GM12878 (cell line): ENCODE results near the gene TPI1. TPM values are rescaled to one million over a fixed set of nuclear protein-coding genes. Genes with fewer than 3 reads are reported as not detected.

Experiments
- ATAC-seq: fragments of 200-7000 bp; cut with Tn5 transposase; 3 replicates; pipeline ENCODE4 v1.9.1; 2020; ENCODE audit warnings: mild to moderate bottlenecking, moderate library complexity
- BruUV-seq: library from RNA; stranded (reverse); fragments of 400-500 nt; replicated peaks from 2 replicates; lab custom pipeline; 2021; lab: Mats Ljungman, UMichigan
- CTCF ChIA-PET: fragments of 300-600 bp; sonication (Branson Sonifier 250); formaldehyde crosslinking; extraction: SDS; loops from one replicate; lab custom pipeline; 2021; ENCODE audit warnings: inconsistent platforms; lab: Yijun Ruan, JAX
- POLR2A ChIA-PET: fragments of 350-600 bp; formaldehyde crosslinking; extraction: SDS; loops from one replicate; lab custom pipeline; 2021; ENCODE audit warnings: inconsistent platforms; lab: Charles Lee
- RAD21 ChIA-PET: fragments of 300-600 bp; sonication (Branson Sonifier 250); formaldehyde crosslinking; loops from one replicate; lab custom pipeline; 2023; ENCODE audit warnings: antibody characterized with exemption; ENCODE audit not compliant: unreplicated experiment; lab: Charles Lee
- SMC1A ChIA-PET: fragments of 300-600 bp; sonication (Branson Sonifier 250); formaldehyde crosslinking; loops from one replicate; lab custom pipeline; 2023; ENCODE audit not compliant: unreplicated experiment, uncharacterized antibody; lab: Charles Lee
- DNase-seq: peaks from one replicate; pipeline ENCODE4 v3.0.0-alpha.2; 2011; ENCODE audit warnings: low read depth, low spot score
- FAIRE-seq: peaks from 3 replicates; lab custom pipeline; 2011; peaks lifted over from hg19 to GRCh38; lab: Jason Lieb, UNC
- H2AFZ ChIP-seq: 2 replicates; pipeline ENCODE4 v1.6.0; 2011; ENCODE audit warnings: low read depth, low read length, control low read depth; ENCODE audit not compliant: control insufficient read depth
- H3K27ac ChIP-seq: 2 replicates; pipeline ENCODE4 v1.5.1; 2011; ENCODE audit warnings: control low read depth; ENCODE audit not compliant: control insufficient read depth, insufficient read depth
- H3K27me3 ChIP-seq, 2 experiments: replicated peaks in 1 of 2; 2 replicates each; pipeline versions ENCODE4 v1.6.0 to v1.6.1; 2011; ENCODE audit warnings: low read length in 1 of 2; ENCODE audit not compliant: control insufficient read depth in 2 of 2, insufficient read depth in 2 of 2
- H3K36me3 ChIP-seq, 2 experiments: 2 replicates each; pipeline ENCODE4 v1.5.1; 2011; ENCODE audit warnings: low read length in 1 of 2; ENCODE audit not compliant: control insufficient read depth in 2 of 2, insufficient read depth in 2 of 2
- H3K4me1 ChIP-seq: 2 replicates; pipeline ENCODE4 v1.6.1; 2011; ENCODE audit warnings: mild to moderate bottlenecking, low read length, moderate library complexity, mixed read lengths; ENCODE audit not compliant: control insufficient read depth, insufficient read depth
- H3K4me2 ChIP-seq: 2 replicates; pipeline ENCODE4 v1.6.0; 2011; ENCODE audit warnings: control low read depth; ENCODE audit not compliant: control insufficient read depth, insufficient read depth
- H3K4me3 ChIP-seq: fragments of 200-600 bp; sonication (generic); 2 replicates; pipeline ENCODE4 v1.5.1; 2016
- H3K79me2 ChIP-seq: 2 replicates; pipeline ENCODE4 v1.6.0; 2011; ENCODE audit warnings: low read length; ENCODE audit not compliant: control insufficient read depth, insufficient read depth
- H3K9ac ChIP-seq: 2 replicates; pipeline ENCODE4 v1.8.0; 2011; ENCODE audit warnings: low read length, control low read depth, mixed read lengths; ENCODE audit not compliant: control insufficient read depth, insufficient read depth
- H3K9me3 ChIP-seq: replicated peaks from 3 replicates; pipeline ENCODE4 v1.5.1; 2011; ENCODE audit warnings: mild to moderate bottlenecking, low read length; ENCODE audit not compliant: control insufficient read depth, insufficient read depth
- H4K20me1 ChIP-seq: 2 replicates; pipeline ENCODE4 v1.6.0; 2011; ENCODE audit not compliant: control insufficient read depth, insufficient read depth
- BRCA1 ChIP-seq: IDR thresholded peaks from 2 replicates; pipeline ENCODE4 v1.6.1; 2011; ENCODE audit warnings: low read depth, low read length, improper control_type of control experiment
- CBFB ChIP-seq: IDR thresholded peaks from 2 replicates; pipeline ENCODE4 v1.6.1; 2016; ENCODE audit warnings: antibody characterized with exemption, low read depth
- FOS ChIP-seq: IDR thresholded peaks from 3 replicates; pipeline ENCODE4 v1.6.1; 2011; ENCODE audit warnings: borderline replicate concordance; ENCODE audit not compliant: insufficient read length; ENCODE audit errors: extremely low read depth
- HDAC6 ChIP-seq: fragments of 200-600 bp; sonication (generic); IDR thresholded peaks from one replicate; pipeline ENCODE4 v1.8.0; 2017; ENCODE audit warnings: antibody characterized with exemption; ENCODE audit not compliant: unreplicated experiment
- NFYB ChIP-seq: IDR thresholded peaks from 2 replicates; pipeline ENCODE4 v1.6.1; 2011; ENCODE audit warnings: low read depth, mild to moderate bottlenecking, low read length, improper control_type of control experiment, moderate library complexity; ENCODE audit not compliant: insufficient read depth
- RB1 ChIP-seq: fragments of 450-650 bp; formaldehyde crosslinking; IDR thresholded peaks from 2 replicates; pipeline ENCODE4 v1.6.1; 2017; ENCODE audit warnings: mild to moderate bottlenecking, borderline replicate concordance
- ZBED1 ChIP-seq: IDR thresholded peaks from 2 replicates; pipeline ENCODE4 v1.6.1; 2016; ENCODE audit warnings: borderline replicate concordance
- ZNF384 ChIP-seq: IDR thresholded peaks from 2 replicates; pipeline ENCODE4 v1.6.1; 2012; ENCODE audit warnings: low read depth, mild to moderate bottlenecking, low read length, improper control_type of control experiment, borderline replicate concordance
- ZNF687 ChIP-seq: fragments of 450-650 bp; IDR thresholded peaks from 2 replicates; pipeline ENCODE4 v1.6.1; 2017; ENCODE audit warnings: mild to moderate bottlenecking, moderate library complexity
- WGBS: methylation state at CpG from one replicate; pipeline ENCODE4 v1.1.6; 2016; ENCODE audit warnings: low lambda C conversion rate; ENCODE audit not compliant: insufficient replicate concordance, insufficient coverage; ENCODE audit errors: missing lambda C conversion rate; 5-methylcytosine and 5-hydroxymethylcytosine counted together
- in situ Hi-C: fragments of 300-500 bp; cut with MboI; formaldehyde crosslinking; loops from 9 replicates; pipeline ENCODE4 v1.14.3; 2018; ENCODE audit warnings: mixed read lengths
- intact Hi-C: fragments of 100-400 bp; cut with micrococcal nuclease; formaldehyde crosslinking; loops from one replicate; pipeline ENCODE4 v1.14.2; 2022; ENCODE audit not compliant: unreplicated experiment
- polyA plus RNA-seq, 11 experiments: library from polyadenylated mRNA; depleted of rRNA in 4 of 11; unstranded in 6 of 11; stranded (reverse) in 5 of 11; fragments of >200 nt; fragmentation: Nextera tagmentation in 4 of 11; fragmentation: Illumina TruSeq in 1 of 11; extraction: Ambion mirVana in 4 of 11; extraction: Trizol in 1 of 11; gene quantifications; 1 replicate in 1 of 11; 2 replicates in 10 of 11; pipeline versions ENCODE4 v1.2.1 to v1.2.3, GENCODE V29; 2011 to 2016; ENCODE audit warnings: inconsistent platforms in 2 of 11, missing spikeins in 2 of 11, low read depth in 1 of 11
- total RNA-seq, 4 experiments: library from RNA; depleted of rRNA in 3 of 4; stranded (reverse); fragments of >200 nt in 3 of 4; fragmentation: Illumina TruSeq in 1 of 4; extraction: Trizol in 1 of 4; gene quantifications; 2 replicates each; pipeline versions ENCODE4 v1.2.1 to v1.2.3, GENCODE V29; 2013 to 2021

Gene TPI1
- total and polyA plus RNA-seq, 10 of the 15 experiments (the other 5 are each of a cell fraction or from before 2014, with no cell fraction given) = 916 to 7,349 (median 1,677) TPM

- TF ChIP-seq ZNF687 = no peak
- TF ChIP-seq CBFB = no peak
- no peak for TF ChIP-seq ZBED1
- TF ChIP-seq, all 136 proteins: peak for 28
Observed at GRCh38 chr12:6904280-6905276, 37.2 kb downstream of the TPI1 start, which contains the start of gene LRRC23 (continued).

- Histone ChIP-seq H2AFZ (no peak overlapping the region), H4K20me1 (no peaks in the 10 kb centered on the region), H3K4me3 (peak overlapping the region; percentile 93), H3K9ac (no peak overlapping the region), H3K27ac (no peak overlapping the region), H3K79me2 (no peaks in the 10 kb centered on the region), H3K9me3 (no peaks in the 10 kb centered on the region), H3K4me2 (peak overlapping the region; percentile 83; the same call in 1 of the 2 replicates), H3K27me3 (no peaks in the 10 kb centered on the region), H3K36me3 (no peaks in the 10 kb centered on the region), H3K4me1 (0 out of 2 replicates have a peak, but pooled peaks cover 3% of the 10 kb centered on the region)
- intact Hi-C loops = no loop called here
- CTCF ChIA-PET = interaction anchor here (0.7 to 4.5 kb wide), 5 partner anchors 11 to 36 kb away, joined by 3 to 21 read pairs (median 10); partner anchors contain the start of gene SPSB2
- in situ Hi-C loops = no loop called here
- TF ChIP-seq FOS (no peak), ZNF384 (no peak), HDAC6 (no peak), BRCA1 (no peak), RB1 (no peak), NFYB (no peak)
- POLR2A ChIA-PET = interaction anchor here (0.8 to 4.3 kb wide), 9 partner anchors 9 to 54 kb away, joined by 3 to 18 read pairs (median 4); partner anchors contain the start of genes C12orf57, CDCA3, ENO2 and RNU7-1
- SMC1A ChIA-PET = interaction anchor here (0.7 to 1.5 kb wide), 4 partner anchors 8 to 208 kb away, joined by 3 read pairs; no protein-coding TSS in a partner anchor
- DNase-seq = no peak
- no peak for ATAC-seq
- WGBS = 53% methylated on average over 5 of the region's 5 CpGs
- RAD21 ChIA-PET = interaction anchor here (1.8 kb wide), 1 partner anchor 33 kb away, joined by 7 read pairs; the partner anchor contains the start of gene SPSB2
- BruUV-seq = no TSS peak
- no peak for FAIRE-seq
Observed at GRCh38 chr12:6905414-6906040, 38.2 kb downstream of the TPI1 start.
